Liver (tissue), 3 donors: ENCODE results near the gene PPM1G.

Source experiments
- EGR1 ChIP-seq, 2 donors: IDR thresholded peaks; 2 replicates each; pipeline ENCODE4 v1.6.1; 2016 to 2018; ENCODE audit warnings: antibody characterized with exemption in 2 of 2, low read depth in 2 of 2
- FOXA1 ChIP-seq: IDR thresholded peaks from 2 replicates; pipeline ENCODE4 v1.6.1; 2016; ENCODE audit warnings: antibody characterized with exemption
- SP1 ChIP-seq: IDR thresholded peaks from 2 replicates; pipeline ENCODE4 v1.6.1; 2018; ENCODE audit warnings: antibody characterized with exemption, mild to moderate bottlenecking
- YY1 ChIP-seq: IDR thresholded peaks from 2 replicates; pipeline ENCODE4 v1.6.1; 2016; ENCODE audit warnings: antibody characterized with exemption, mild to moderate bottlenecking
- TF ChIP-seq, protein P1 (sequence below): fragments of 150-350 bp; IDR thresholded peaks from 2 replicates; pipeline ENCODE4 v1.5.1; 2017; ENCODE audit warnings: improper control_type of control experiment, low read depth, low read length; ENCODE audit not compliant: missing input control
- donor health status: healthy.
- donor health status: healthy.

DNA sequence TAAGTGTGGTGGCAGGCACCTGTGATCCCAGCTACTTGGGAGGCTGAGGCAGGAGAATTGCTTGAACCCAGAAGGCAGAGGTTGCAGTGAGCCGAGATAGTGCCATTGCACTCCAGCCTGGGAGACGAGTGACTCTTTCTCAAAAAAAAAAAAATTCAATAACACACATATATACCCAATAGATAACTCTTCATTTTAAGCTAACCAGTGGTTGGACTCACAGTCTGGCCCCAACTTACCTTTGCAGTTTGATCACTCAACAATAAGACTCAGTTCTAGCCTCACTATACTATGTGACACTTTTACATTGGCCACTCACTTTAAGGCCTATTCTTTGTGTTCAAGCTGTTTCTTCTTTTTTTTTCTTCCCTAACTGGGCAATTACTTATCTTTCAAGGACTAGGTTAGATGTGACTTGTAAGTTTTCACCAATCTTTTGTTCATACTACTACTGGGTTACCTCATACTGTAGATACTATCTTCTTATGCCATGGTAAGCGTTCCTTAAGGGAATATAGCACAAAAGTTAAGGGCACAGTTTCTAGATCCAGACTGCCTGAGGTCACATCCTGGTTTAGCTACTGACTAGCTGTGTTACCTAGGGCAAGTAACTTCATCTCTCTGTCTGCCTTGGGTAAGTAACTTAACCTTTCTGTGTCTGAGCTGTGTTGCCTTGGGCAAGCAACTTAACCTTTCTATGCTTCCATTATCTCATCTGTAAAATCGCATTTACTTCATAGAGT is 46.5 kb downstream of the PPM1G start:
- TF ChIP-seq YY1: no peak
- TF ChIP-seq, protein P1, sequence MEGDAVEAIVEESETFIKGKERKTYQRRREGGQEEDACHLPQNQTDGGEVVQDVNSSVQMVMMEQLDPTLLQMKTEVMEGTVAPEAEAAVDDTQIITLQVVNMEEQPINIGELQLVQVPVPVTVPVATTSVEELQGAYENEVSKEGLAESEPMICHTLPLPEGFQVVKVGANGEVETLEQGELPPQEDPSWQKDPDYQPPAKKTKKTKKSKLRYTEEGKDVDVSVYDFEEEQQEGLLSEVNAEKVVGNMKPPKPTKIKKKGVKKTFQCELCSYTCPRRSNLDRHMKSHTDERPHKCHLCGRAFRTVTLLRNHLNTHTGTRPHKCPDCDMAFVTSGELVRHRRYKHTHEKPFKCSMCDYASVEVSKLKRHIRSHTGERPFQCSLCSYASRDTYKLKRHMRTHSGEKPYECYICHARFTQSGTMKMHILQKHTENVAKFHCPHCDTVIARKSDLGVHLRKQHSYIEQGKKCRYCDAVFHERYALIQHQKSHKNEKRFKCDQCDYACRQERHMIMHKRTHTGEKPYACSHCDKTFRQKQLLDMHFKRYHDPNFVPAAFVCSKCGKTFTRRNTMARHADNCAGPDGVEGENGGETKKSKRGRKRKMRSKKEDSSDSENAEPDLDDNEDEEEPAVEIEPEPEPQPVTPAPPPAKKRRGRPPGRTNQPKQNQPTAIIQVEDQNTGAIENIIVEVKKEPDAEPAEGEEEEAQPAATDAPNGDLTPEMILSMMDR: no peak
- TF ChIP-seq FOXA1: no peak
- no peak for TF ChIP-seq SP1
- TF ChIP-seq EGR1 (IDR thresholded peaks at IDR 0.05; ENCODE audit: low read depth in 2 of 2): no peak
